ENCODE results near the gene PCYT2. TPM values are rescaled to one million over a fixed set of nuclear protein-coding genes. Genes with fewer than 3 reads are reported as not detected.

PCYT2 gene
- total and polyA plus RNA-seq, 9 of the 15 experiments (the other 6 are each of a cell fraction or from before 2014, with no cell fraction given): 0.92 to 134 (median 82.5) TPM

DNA sequence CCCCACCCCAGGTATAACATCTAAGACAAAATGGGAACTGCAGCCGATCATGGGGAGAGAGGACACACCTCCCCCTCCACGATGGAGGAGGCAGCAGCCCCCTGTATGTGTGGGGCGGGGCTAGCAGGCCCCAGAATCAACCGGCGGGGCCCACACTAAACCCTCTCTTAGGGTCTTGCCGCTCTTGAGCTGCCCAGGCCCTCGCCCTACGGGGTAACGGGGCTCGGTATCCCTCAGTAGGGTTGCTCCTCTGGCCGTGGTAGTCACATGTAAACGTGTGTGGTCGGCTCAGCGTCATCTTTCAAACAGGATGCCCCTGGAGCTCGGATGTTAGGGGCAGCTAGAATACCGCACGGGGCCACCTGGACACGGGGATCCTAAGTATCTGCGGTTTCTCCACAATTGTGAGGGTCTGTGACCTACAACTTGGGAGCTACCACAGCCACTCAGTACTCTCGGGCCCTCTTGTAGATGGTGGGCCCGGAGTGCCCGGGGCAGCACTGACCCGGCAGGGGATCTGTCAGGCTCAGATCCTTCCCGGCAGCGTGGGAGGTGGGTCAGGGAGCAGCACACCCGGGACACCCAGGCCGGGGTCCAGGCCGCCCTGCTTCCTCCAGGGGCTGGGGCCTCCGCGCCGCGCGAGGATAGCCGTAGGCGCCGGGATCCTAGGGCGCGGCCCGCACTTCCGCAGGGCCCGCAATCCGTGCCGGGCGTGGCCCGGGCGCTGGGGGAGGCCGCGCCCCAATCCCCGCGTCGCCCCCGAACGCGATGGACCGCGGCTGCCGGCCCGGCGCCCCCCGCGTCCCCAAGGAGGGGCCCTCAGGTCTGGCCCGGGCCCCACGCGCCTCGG, 40.8 kb downstream of the PCYT2 start (continued):
- no peak for TF ChIP-seq HMGN3 (IDR thresholded peaks at IDR 0.05; ENCODE audit: borderline replicate concordance, extremely low read depth, insufficient read length, low read depth, low read length)
- TF ChIP-seq, protein P1, sequence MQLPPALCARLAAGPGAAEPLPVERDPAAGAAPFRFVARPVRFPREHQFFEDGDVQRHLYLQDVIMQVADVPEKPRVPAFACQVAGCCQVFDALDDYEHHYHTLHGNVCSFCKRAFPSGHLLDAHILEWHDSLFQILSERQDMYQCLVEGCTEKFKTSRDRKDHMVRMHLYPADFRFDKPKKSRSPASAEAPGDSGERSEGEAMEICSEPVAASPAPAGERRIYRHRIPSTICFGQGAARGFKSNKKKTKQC (CRISPR knock-in tag; IDR thresholded peaks at IDR 0.05): no peak
- peak; percentile 86 for TF ChIP-seq FIP1L1 (IDR thresholded peaks at IDR 0.05; ENCODE audit: low read depth, low read length, poor library complexity, severe bottlenecking)
- TF ChIP-seq, protein P2, sequence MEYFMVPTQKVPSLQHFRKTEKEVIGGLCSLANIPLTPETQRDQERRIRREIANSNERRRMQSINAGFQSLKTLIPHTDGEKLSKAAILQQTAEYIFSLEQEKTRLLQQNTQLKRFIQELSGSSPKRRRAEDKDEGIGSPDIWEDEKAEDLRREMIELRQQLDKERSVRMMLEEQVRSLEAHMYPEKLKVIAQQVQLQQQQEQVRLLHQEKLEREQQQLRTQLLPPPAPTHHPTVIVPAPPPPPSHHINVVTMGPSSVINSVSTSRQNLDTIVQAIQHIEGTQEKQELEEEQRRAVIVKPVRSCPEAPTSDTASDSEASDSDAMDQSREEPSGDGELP (CRISPR knock-in tag; IDR thresholded peaks at IDR 0.05; ENCODE audit: borderline replicate concordance): no peak
- no peak for TF ChIP-seq ZEB2 (IDR thresholded peaks at IDR 0.05)
- TF ChIP-seq, protein P3, sequence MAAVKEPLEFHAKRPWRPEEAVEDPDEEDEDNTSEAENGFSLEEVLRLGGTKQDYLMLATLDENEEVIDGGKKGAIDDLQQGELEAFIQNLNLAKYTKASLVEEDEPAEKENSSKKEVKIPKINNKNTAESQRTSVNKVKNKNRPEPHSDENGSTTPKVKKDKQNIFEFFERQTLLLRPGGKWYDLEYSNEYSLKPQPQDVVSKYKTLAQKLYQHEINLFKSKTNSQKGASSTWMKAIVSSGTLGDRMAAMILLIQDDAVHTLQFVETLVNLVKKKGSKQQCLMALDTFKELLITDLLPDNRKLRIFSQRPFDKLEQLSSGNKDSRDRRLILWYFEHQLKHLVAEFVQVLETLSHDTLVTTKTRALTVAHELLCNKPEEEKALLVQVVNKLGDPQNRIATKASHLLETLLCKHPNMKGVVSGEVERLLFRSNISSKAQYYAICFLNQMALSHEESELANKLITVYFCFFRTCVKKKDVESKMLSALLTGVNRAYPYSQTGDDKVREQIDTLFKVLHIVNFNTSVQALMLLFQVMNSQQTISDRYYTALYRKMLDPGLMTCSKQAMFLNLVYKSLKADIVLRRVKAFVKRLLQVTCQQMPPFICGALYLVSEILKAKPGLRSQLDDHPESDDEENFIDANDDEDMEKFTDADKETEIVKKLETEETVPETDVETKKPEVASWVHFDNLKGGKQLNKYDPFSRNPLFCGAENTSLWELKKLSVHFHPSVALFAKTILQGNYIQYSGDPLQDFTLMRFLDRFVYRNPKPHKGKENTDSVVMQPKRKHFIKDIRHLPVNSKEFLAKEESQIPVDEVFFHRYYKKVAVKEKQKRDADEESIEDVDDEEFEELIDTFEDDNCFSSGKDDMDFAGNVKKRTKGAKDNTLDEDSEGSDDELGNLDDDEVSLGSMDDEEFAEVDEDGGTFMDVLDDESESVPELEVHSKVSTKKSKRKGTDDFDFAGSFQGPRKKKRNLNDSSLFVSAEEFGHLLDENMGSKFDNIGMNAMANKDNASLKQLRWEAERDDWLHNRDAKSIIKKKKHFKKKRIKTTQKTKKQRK (IDR thresholded peaks at IDR 0.05; ENCODE audit: borderline replicate concordance, low read depth, low read length): no peak
- TF ChIP-seq, protein P4, sequence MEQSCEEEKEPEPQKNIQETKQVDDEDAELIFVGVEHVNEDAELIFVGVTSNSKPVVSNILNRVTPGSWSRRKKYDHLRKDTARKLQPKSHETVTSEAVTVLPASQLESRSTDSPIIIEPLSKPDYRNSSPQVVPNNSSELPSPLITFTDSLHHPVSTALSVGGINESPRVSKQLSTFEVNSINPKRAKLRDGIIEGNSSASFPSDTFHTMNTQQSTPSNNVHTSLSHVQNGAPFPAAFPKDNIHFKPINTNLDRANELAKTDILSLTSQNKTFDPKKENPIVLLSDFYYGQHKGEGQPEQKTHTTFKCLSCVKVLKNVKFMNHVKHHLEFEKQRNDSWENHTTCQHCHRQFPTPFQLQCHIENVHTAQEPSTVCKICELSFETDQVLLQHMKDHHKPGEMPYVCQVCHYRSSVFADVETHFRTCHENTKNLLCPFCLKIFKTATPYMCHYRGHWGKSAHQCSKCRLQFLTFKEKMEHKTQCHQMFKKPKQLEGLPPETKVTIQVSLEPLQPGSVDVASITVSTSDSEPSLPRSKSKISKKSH (CRISPR knock-in tag; IDR thresholded peaks at IDR 0.05): no peak
- TF ChIP-seq SMARCB1 (IDR thresholded peaks at IDR 0.05; ENCODE audit: insufficient read length, low read depth): no peak
- TF ChIP-seq, protein P5, sequence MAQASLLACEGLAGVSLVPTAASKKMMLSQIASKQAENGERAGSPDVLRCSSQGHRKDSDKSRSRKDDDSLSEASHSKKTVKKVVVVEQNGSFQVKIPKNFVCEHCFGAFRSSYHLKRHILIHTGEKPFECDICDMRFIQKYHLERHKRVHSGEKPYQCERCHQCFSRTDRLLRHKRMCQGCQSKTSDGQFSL (CRISPR knock-in tag; IDR thresholded peaks at IDR 0.05): no peak
- TF ChIP-seq, protein P5 (tag; IDR thresholded peaks at IDR 0.05): no peak
- TF ChIP-seq, protein P6, sequence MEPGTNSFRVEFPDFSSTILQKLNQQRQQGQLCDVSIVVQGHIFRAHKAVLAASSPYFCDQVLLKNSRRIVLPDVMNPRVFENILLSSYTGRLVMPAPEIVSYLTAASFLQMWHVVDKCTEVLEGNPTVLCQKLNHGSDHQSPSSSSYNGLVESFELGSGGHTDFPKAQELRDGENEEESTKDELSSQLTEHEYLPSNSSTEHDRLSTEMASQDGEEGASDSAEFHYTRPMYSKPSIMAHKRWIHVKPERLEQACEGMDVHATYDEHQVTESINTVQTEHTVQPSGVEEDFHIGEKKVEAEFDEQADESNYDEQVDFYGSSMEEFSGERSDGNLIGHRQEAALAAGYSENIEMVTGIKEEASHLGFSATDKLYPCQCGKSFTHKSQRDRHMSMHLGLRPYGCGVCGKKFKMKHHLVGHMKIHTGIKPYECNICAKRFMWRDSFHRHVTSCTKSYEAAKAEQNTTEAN (CRISPR knock-in tag; IDR thresholded peaks at IDR 0.05): 0 out of 2 replicates have a peak, but pooled peaks have one; percentile 27
- TF ChIP-seq, protein P7, sequence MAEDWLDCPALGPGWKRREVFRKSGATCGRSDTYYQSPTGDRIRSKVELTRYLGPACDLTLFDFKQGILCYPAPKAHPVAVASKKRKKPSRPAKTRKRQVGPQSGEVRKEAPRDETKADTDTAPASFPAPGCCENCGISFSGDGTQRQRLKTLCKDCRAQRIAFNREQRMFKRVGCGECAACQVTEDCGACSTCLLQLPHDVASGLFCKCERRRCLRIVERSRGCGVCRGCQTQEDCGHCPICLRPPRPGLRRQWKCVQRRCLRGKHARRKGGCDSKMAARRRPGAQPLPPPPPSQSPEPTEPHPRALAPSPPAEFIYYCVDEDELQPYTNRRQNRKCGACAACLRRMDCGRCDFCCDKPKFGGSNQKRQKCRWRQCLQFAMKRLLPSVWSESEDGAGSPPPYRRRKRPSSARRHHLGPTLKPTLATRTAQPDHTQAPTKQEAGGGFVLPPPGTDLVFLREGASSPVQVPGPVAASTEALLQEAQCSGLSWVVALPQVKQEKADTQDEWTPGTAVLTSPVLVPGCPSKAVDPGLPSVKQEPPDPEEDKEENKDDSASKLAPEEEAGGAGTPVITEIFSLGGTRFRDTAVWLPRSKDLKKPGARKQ (CRISPR knock-in tag; IDR thresholded peaks at IDR 0.05): no peak
- no peak; the same call in 1 of the 2 replicates for TF ChIP-seq EGR1 (conservative IDR thresholded peaks at IDR 0.05)
